Daoy (cell line): Measurements from ENCODE around the gene ETV1. TPM values are rescaled to one million over a fixed set of nuclear protein-coding genes. Genes with fewer than 3 reads are reported as not detected.

Experiments
- DNase-seq: peaks from one replicate; pipeline ENCODE4 v3.0.0-alpha.2; 2015; ENCODE audit warnings: low read depth
- total RNA-seq: library from RNA; depleted of rRNA; stranded (reverse); fragments of >200 nt; shearing (Covaris generic); gene quantifications from 2 replicates; pipeline ENCODE4 v1.2.3, GENCODE V29; 2014

ETV1 gene
- total RNA-seq, 1 experiment from 2014 or later: 4.3 TPM

GRCh38 chr7:13879994-13880686 lies 109.3 kb downstream of the ETV1 start:
- DNase-seq: peak; percentile 56

DNA sequence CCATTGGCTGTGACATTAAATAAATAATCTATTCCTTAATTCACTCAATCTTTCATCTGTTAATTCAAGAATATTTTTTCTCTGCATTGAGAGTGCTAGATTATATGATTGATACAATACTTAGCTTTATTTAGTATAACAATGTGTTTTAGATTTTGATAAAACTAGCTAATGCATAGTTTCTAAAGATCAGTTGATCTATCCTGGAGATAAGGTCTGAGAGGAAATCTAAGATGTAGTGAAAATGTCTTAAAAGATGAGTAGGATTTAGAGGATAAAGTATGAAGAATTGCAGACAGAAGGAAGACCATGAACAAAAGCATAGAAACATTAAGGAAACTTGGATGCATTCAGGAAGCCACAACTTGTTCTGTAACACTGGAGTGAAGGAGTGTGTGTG lies 110.3 kb downstream of the ETV1 start:
- DNase-seq: no peak

- DNase-seq: no peak
These were observed 111.3 kb downstream of the ETV1 start for GRCh38 chr7:13878154-13878553.

- no peak for DNase-seq
These were observed 113.9 kb downstream of the ETV1 start for GRCh38 chr7:13875496-13876074.

DNA sequence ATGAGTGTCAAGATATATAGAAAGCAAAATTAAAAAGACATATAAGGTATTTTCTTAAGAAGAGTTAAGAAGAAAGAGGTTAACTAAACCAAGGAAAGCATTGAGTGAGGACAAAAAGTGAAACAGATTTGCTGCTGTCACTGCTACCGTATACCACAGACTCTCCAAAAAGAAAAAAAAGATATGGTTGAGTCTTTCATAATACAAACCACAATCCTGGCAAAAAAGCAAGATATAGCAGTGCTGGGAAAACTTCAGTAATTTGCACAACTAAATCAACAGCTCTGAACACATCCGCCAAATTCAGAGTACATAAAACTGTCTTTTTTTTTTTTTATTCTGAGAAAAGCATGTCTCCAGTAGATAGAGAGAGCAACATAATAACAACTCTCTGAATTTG lies 114.7 kb downstream of the ETV1 start:
- no peak for DNase-seq

DNA sequence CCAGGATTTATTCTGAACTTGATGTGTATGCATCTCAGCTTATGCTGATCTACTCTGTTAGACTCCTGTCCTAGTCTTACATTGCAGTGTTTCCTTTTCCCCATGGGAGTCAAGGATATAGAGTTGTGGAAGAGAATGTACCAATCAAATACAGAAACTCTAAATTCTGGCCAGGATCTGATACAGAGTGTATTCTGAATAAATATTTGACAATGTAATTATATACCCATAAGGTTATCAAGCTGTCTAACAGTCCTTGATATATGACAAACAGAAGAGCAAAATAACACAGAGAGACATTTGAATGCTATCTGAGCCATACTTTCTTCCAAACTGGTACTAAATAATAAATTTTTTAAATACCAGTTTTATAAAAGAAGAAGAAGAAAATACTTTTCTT lies 116.8 kb downstream of the ETV1 start:
- DNase-seq: no peak

DNA sequence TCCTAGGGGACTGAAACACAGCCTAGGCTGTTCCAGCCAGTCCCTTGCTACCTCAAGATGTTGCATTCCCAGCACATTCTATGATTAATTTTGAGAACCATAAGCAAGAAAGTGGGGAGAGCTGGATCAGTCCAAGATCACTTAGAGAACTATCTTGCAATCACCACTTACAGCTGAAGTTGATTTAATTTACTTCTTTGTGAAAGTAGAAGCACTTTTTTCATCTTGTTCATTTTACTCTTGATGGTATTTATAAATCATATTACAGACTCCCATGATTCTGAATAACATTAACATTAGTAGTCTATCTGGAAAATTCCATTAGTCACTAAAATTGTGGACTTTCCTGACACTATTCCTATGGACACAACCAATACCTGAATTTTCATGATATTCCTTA lies 118.5 kb downstream of the ETV1 start:
- DNase-seq: no peak

DNA sequence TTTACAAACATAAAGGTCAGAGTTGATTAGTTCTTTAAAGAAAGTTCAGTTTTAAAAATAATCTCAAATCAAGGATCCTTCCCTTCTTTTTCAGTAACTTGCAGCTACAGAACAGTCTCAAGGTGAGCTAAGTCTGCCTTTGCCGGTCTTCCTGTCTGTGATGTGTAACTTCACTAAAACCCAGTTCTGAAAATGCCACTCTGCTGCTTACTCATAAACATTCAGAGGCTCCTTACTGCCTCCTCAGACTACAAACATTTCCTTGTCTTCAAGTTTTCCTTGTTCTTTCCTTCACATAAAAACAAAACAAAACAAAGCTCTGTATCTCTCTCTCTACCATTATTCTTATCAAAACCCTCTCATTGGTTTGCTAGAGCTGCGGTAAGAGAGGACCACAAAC lies 128.7 kb downstream of the ETV1 start:
- no peak for DNase-seq

- DNase-seq: no peak
These were observed 133.5 kb downstream of the ETV1 start for GRCh38 chr7:13856012-13856411.

DNA sequence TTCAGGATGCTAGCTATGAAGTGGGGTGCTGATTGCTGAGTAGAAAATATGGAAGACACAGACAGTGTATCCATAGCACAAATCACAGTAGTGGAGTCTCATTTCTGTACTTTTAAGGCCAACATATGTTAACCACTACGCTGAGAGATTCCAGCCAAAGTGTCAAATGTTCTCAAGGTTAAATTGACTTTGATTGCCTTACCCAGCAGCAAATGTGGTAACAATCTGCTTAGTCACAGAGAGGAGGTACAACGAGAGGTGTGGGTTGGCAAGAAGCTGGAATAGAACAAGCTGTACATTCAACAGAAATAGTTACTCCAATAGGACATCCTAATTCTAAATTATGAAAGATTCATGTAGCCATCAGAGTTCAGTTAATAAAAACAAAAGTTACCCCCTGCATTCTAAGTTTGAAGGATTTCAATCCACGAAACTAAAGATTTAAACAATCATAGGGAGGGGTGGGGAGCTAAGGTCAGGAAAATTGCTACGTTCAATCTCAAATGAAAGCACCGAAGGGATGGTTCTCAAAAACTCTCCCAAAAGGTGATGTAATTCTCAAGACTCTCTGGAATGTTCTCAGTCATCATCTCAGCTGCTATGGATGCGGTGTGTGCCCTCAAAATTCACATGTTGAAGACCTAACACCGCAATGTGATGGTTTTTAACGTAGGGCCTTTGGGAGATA lies 137.0 kb downstream of the ETV1 start:
- no peak for DNase-seq

DNA sequence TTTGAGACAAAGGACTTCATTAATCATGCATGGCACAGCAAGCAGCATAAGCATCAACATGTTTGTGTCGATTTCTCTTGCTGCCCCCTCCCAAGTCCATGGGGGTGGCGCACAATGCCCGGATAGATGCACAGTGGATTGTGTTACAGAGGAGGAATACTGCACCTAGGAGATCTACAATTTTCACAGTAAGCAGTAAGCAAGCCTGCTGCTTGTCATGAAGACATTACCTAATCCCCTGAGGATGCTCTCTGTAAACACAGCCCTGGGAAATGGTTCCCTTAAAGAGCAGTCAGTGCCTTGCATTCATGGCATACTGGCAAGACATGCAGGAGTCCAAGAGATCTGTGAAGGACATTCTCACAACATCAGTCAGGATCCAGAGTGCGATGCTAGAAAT lies 137.7 kb downstream of the ETV1 start:
- DNase-seq: no peak

- DNase-seq: peak; percentile 94
These were observed 139.2 kb downstream of the ETV1 start for GRCh38 chr7:13850185-13850752.

GRCh38 chr7:13849163-13849892 lies 140.1 kb downstream of the ETV1 start:
- no peak for DNase-seq

- DNase-seq: no peak
These were observed 140.8 kb downstream of the ETV1 start for GRCh38 chr7:13848681-13849131.

GRCh38 chr7:13846386-13846785 lies 143.1 kb downstream of the ETV1 start:
- DNase-seq: no peak

GRCh38 chr7:13845601-13846000 lies 143.9 kb downstream of the ETV1 start:
- no peak for DNase-seq

DNA sequence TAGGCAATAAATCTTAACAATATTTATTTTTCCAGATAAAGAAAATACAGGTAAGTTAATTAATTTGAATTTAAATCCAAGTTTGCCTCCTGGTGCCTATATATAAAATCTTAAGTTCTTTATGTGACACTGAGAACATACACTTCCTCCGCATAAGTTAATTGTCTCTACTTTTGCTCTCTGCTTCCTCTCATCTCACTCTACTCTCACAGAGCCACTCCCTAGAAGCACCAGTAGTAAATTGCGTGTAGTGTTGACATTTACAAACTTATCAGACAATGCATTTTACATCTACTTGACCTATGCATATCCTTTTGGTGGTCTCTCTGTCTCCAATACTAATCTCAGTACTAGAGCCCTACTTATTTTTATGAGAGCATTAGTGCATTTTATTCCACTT lies 144.5 kb downstream of the ETV1 start:
- DNase-seq: no peak

DNA sequence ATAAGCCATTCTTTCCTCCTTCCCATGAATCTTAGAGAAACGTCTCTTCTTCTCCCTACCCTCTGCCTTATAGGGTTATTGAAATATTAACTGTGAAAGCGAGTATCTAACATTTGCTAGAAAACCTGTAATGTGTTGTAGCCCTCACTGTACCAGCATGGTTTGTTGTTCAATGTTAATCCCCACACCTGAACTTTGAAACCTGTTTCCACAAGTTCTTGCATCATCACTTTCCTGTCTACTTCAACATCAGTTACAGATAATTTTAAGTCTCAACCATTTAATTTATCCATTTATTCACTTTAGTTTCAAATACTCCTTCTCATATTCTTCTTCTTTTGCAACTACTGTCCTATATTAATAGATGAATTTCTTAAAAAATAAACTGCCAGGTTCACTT lies 148.2 kb downstream of the ETV1 start:
- no peak for DNase-seq
